ENCODE data around the gene PRKAB2. TPM values are rescaled to one million over a fixed set of nuclear protein-coding genes. Genes with fewer than 3 reads are reported as not detected.
"Not testable (repeated sequence)": the region's sequence is repeated elsewhere in the genome, so short reads cannot be mapped to it uniquely, and the experiment has no call there.

Gene PRKAB2
- total RNA-seq, 1 donor from 2014 or later, result 8.0 TPM

DNA sequence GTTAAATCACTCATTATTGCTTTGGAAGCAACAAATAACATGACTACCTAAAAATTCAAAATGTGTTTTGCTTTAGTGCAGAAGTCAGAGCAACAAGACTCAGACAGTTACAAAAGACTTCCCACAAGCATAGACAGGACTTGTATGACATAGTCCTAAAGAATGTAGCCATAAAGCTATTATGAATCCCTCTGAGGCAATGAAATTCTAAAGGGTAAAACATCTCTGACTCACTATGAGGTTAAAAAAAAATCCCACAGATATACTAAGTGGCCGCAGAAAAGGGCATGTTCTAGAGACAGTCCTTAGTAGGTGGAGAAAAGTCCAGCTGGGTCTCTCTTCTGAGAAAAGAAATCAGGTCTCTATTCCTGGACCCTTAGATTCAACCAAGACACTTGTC, 4.9 kb downstream of the PRKAB2 start:
- TF ChIP-seq CTCF (conservative IDR thresholded peaks at IDR 0.05; ENCODE audit: low read depth, low read length), result no peak
- H3K4me3 ChIP-seq (ENCODE audit: low read depth, low read length), result no peak overlapping the region

DNA sequence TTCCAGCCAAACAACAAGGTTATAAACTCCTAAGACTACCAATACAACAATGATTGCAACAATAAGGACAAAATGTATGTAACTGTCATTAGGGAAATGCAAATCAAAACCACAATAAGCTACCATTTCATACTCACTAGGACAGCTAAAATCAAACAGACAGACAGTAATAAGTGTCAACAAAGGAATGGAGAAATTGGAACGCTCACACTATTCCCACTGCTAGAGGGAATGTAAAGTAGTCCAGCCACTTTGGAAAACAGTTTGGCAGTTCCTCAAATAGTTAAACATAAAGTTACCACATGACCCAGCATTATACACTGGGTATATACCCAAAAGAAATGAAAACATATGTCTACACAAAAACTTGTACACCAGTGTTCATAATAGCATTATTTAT, 9.3 kb downstream of the PRKAB2 start:
- TF ChIP-seq CTCF (conservative IDR thresholded peaks at IDR 0.05; ENCODE audit: low read depth, low read length), result no peak

More for the DNA sequence above, 4.9 kb downstream of the PRKAB2 start:
- DNase-seq (ENCODE audit: low read depth), result peak; percentile 91

DNA sequence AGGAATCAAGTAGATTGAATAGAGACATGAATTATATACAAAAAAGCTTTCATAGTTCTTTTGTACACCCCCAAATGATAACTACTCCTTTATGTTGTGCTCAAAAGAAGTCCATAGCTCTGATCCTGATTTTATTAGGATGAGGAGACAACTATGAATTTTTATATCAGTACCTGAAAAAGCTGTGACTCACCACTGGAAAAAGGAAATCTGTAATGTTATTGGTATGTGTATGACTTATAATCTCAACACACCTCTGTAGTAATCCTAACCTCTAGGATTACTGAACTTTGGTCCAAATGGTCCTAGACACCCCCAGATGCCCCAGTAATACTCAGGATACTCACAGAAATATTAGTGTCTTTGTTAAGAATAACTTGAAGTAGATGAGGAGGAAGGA, 10.2 kb downstream of the PRKAB2 start:
- no peak for TF ChIP-seq CTCF (conservative IDR thresholded peaks at IDR 0.05; ENCODE audit: low read depth, low read length)
- DNase-seq (ENCODE audit: low read depth), result no peak
- no peak overlapping the region for H3K4me3 ChIP-seq (ENCODE audit: low read depth, low read length)

More for the DNA sequence above, 9.3 kb downstream of the PRKAB2 start:
- DNase-seq (ENCODE audit: low read depth), result no peak
- no peak overlapping the region for H3K4me3 ChIP-seq (ENCODE audit: low read depth, low read length)

DNA sequence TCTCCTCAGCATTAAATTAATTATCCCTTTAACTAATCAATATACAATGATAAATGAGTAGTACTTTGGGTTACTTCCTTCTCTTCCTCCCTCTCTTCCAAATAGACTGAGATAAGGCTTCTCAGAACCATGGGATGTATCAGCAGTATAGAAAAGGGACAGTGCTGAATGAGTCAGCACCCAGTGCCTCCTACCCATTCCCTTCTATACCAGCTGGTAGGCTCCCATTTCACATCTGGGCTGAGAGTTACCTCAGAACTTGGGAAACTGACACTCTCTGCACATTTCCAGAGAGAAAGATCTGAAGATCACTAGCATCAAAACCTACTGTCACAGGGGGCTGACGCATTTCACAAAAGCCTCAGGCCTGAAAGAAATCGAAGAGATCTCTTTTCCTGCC, 15.2 kb downstream of the PRKAB2 start:
- not testable (repeated sequence) for DNase-seq (ENCODE audit: low read depth); H3K4me3 ChIP-seq (ENCODE audit: low read depth, low read length)

DNA sequence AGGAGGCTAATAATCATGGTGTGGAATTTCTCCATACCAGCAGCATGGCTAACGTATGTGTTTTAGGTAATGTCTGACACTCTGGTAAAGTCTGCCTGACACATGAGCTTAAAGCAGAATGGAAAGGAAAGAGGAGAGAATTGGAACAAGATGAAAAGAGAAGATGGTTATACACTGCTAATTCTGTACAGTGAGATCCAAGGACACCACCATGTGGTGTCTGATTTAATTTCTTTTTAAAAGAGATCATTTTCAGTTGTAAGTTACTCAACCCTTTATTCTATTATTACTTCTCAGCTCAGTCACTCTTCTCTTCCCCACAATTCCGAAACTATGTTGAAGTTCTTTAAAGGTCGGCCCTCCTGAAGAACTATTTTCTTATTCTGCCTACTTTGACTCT, 15.6 kb downstream of the PRKAB2 start:
- H3K4me3 ChIP-seq (ENCODE audit: low read depth, low read length), result no peak overlapping the region
- no peak for TF ChIP-seq CTCF (conservative IDR thresholded peaks at IDR 0.05; ENCODE audit: low read depth, low read length)
- no peak for DNase-seq (ENCODE audit: low read depth)

DNA sequence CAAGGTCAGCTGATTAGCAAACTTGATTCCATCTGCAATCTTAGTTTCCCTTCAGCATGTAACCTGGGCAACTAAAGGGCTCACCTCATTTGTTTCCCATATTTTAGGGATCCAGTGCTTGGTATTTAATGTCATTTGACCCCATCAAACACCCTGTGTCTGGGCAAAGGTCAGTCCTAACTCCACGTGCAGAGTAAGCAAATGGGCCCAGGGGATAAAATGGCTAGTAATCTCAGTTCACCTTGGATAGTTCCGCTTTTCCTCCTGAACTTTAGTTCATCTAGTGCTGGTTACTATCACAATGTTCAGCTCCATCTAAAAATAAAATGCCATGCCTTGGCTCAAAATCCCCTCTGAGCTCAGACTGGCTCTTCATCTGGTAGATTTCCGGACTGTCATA, 19.5 kb downstream of the PRKAB2 start:
- no peak for DNase-seq (ENCODE audit: low read depth)
- no peak overlapping the region for H3K4me3 ChIP-seq (ENCODE audit: low read depth, low read length)
- TF ChIP-seq CTCF (conservative IDR thresholded peaks at IDR 0.05; ENCODE audit: low read depth, low read length), result no peak

DNA sequence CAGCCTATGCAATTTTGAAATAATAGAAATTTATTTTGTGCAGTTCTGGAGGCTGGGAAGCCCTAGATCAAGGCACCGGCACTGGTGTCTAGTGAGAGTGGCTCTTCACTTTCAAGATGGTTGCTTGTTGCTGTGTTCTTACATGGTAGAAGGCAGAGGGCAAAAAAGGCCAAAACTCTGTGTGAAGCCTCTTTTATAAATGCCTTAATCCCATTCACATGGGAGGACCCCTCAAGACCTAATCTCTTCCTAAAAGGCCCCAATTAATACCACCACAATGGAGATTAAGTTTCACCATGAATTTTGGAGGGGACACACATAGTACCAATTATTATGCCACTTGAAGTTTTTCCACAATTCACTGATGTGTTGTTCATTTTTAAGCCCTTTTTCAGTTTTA, 21.0 kb downstream of the PRKAB2 start:
- no peak overlapping the region for H3K4me3 ChIP-seq (ENCODE audit: low read depth, low read length)
- DNase-seq (ENCODE audit: low read depth), result no peak
- TF ChIP-seq CTCF (conservative IDR thresholded peaks at IDR 0.05; ENCODE audit: low read depth, low read length), result no peak

GRCh38 chr1:147142886-147143285, 29.4 kb downstream of the PRKAB2 start:
- no peak overlapping the region for H3K4me3 ChIP-seq (ENCODE audit: low read depth, low read length)
- no peak for TF ChIP-seq CTCF (conservative IDR thresholded peaks at IDR 0.05; ENCODE audit: low read depth, low read length)
- no peak for DNase-seq (ENCODE audit: low read depth)

- not testable (repeated sequence) for DNase-seq (ENCODE audit: low read depth); H3K4me3 ChIP-seq (ENCODE audit: low read depth, low read length)
Measured at GRCh38 chr1:147130721-147131120, 41.5 kb downstream of the PRKAB2 start.

Measured in epithelial cell of proximal tubule (primary cell).